Endothelial cell of umbilical vein (primary cell): Measurements from ENCODE around the gene SLC22A15.

ENCODE experiments used
- EZH2 ChIP-seq: IDR thresholded peaks from 2 replicates; pipeline ENCODE4 v1.6.1; 2012; ENCODE audit warnings: borderline replicate concordance, low read depth, mild to moderate bottlenecking, moderate library complexity, low read length, inconsistent platforms; ENCODE audit not compliant: severe bottlenecking
- FOS ChIP-seq: IDR thresholded peaks from 2 replicates; pipeline ENCODE4 v1.6.1; 2011; ENCODE audit warnings: mild to moderate bottlenecking, low read length, moderate library complexity, borderline replicate concordance; ENCODE audit not compliant: insufficient read depth
- GATA2 ChIP-seq: IDR thresholded peaks from 2 replicates; pipeline ENCODE4 v1.7.0; 2011; ENCODE audit warnings: low read depth, mild to moderate bottlenecking, moderate library complexity, mixed read lengths, low read length; ENCODE audit not compliant: insufficient read length, insufficient read depth
- JUN ChIP-seq: IDR thresholded peaks from 2 replicates; pipeline ENCODE4 v1.6.1; 2011; ENCODE audit warnings: borderline replicate concordance, low read depth; ENCODE audit not compliant: insufficient read length, insufficient read depth
- MAX ChIP-seq: IDR thresholded peaks from 2 replicates; pipeline ENCODE4 v1.6.1; 2011; ENCODE audit not compliant: insufficient read depth, insufficient read length
- MYC ChIP-seq: IDR thresholded peaks from one replicate; pipeline ENCODE4 v1.6.1; 2011; ENCODE audit warnings: mild to moderate bottlenecking, low read depth, low read length
- POLR2A ChIP-seq: IDR thresholded peaks from 2 replicates; pipeline ENCODE4 v1.6.1; 2012; ENCODE audit warnings: low read depth, mild to moderate bottlenecking, control low read depth, low read length
- POLR2AphosphoS5 ChIP-seq: IDR thresholded peaks from 2 replicates; pipeline ENCODE4 v1.6.1; 2012; ENCODE audit warnings: low read depth, mild to moderate bottlenecking, control low read depth, low read length, moderate library complexity; ENCODE audit not compliant: insufficient read depth
- TF ChIP-seq, protein P1 (sequence below), 2 donors: IDR thresholded peaks; 1 replicate in 1 of 2; 2 replicates in 1 of 2; pipeline ENCODE4 v1.5.1; 2011; ENCODE audit warnings: low read length in 2 of 2, mild to moderate bottlenecking in 2 of 2, moderate library complexity in 2 of 2, control low read depth in 1 of 2, inconsistent platforms in 1 of 2, low read depth in 1 of 2; ENCODE audit not compliant: insufficient read depth in 1 of 2; ENCODE audit errors: extremely low read depth in 1 of 2

DNA sequence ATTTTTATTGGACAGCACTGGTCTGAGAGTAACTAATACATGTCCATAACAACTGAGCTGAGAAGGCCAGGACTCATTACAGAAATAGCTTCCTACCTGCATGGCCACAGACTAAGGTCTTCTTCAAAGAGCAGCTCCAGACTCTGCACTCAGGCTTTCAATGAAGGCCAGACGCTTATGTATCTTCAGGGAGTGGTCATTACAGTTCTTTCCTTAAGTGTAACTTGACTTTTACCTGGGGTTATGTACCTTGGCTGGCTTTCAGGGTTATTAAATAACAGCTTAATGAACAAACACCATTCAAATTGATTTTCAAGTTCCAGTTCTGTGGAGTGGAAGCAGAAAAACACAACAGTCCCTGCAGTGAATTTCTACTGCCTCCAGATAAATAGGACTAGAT is 23.8 kb upstream of the SLC22A15 start:
- TF ChIP-seq, protein P1, sequence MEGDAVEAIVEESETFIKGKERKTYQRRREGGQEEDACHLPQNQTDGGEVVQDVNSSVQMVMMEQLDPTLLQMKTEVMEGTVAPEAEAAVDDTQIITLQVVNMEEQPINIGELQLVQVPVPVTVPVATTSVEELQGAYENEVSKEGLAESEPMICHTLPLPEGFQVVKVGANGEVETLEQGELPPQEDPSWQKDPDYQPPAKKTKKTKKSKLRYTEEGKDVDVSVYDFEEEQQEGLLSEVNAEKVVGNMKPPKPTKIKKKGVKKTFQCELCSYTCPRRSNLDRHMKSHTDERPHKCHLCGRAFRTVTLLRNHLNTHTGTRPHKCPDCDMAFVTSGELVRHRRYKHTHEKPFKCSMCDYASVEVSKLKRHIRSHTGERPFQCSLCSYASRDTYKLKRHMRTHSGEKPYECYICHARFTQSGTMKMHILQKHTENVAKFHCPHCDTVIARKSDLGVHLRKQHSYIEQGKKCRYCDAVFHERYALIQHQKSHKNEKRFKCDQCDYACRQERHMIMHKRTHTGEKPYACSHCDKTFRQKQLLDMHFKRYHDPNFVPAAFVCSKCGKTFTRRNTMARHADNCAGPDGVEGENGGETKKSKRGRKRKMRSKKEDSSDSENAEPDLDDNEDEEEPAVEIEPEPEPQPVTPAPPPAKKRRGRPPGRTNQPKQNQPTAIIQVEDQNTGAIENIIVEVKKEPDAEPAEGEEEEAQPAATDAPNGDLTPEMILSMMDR (IDR thresholded peaks at IDR 0.05; ENCODE audit: extremely low read depth in 1 of 2, insufficient read depth in 1 of 2, low read depth in 1 of 2, low read length in 2 of 2), result no peak
- TF ChIP-seq EZH2 (no peak), POLR2A (no peak), MAX (no peak), GATA2 (no peak), FOS (no peak), MYC (no peak), POLR2AphosphoS5 (no peak), JUN (no peak)
